Activated naive CD8-positive, alpha-beta T cell treated with anti-CD3 and anti-CD28 coated beads, Interleukin-2, amount 50 U/mL, for 24 hours (primary cell): Measurements from ENCODE around the gene GTPBP1.

Source experiments
- ATAC-seq: fragments of 150-1000 bp; cut with Tn5 transposase; one replicate; pipeline ENCODE4 v1.10.0; 2021
- DNase-seq: peaks from one replicate; pipeline ENCODE4 v3.0.0; 2021
- H3K27ac Mint-ChIP-seq: one replicate; pipeline ENCODE4 v1.8.0; 2021; ENCODE audit warnings: mild to moderate bottlenecking, mixed read lengths
- H3K27me3 Mint-ChIP-seq: one replicate; pipeline ENCODE4 v1.8.0; 2021; ENCODE audit warnings: mixed read lengths
- H3K36me3 Mint-ChIP-seq: one replicate; pipeline ENCODE4 v1.8.0; 2021; ENCODE audit warnings: low read depth, mixed read lengths
- H3K4me1 Mint-ChIP-seq: one replicate; pipeline ENCODE4 v1.8.0; 2021; ENCODE audit warnings: mixed read lengths
- H3K4me3 Mint-ChIP-seq: one replicate; pipeline ENCODE4 v1.8.0; 2021; ENCODE audit warnings: mild to moderate bottlenecking, moderate library complexity, mixed read lengths
- H3K9me3 Mint-ChIP-seq: one replicate; pipeline ENCODE4 v1.8.0; 2021; ENCODE audit warnings: mixed read lengths

The GTPBP1 gene

GRCh38 chr22:38738475-38739070 is 32.8 kb downstream of the GTPBP1 start:
- ATAC-seq (no peak), DNase-seq (no peak)
- peaks cover 18% of the 10 kb centered on the region for H3K4me1 Mint-ChIP-seq
- peak overlapping the region; percentile 83 for H3K27ac Mint-ChIP-seq
- H3K9me3 Mint-ChIP-seq: no peaks in the 10 kb centered on the region
- no peaks in the 10 kb centered on the region for H3K27me3 Mint-ChIP-seq
- H3K4me3 Mint-ChIP-seq: no peak overlapping the region
- H3K36me3 Mint-ChIP-seq: peaks cover 46% of the 10 kb centered on the region

GRCh38 chr22:38739300-38740055 is 33.7 kb downstream of the GTPBP1 start:
- Mint-ChIP-seq H3K27me3 (no peaks in the 10 kb centered on the region), H3K27ac (no peak overlapping the region), H3K9me3 (no peaks in the 10 kb centered on the region), H3K4me3 (no peak overlapping the region), H3K4me1 (peaks cover 18% of the 10 kb centered on the region), H3K36me3 (peaks cover 49% of the 10 kb centered on the region)
- DNase-seq: no peak
- ATAC-seq: no peak

GRCh38 chr22:38740116-38740723 is 34.5 kb downstream of the GTPBP1 start:
- H3K4me1 Mint-ChIP-seq: peaks cover 20% of the 10 kb centered on the region
- no peak overlapping the region for H3K4me3 Mint-ChIP-seq
- no peak for ATAC-seq
- no peaks in the 10 kb centered on the region for H3K27me3 Mint-ChIP-seq
- no peak for DNase-seq
- H3K27ac Mint-ChIP-seq: peak overlapping the region; percentile 51
- H3K36me3 Mint-ChIP-seq: peaks cover 52% of the 10 kb centered on the region
- no peaks in the 10 kb centered on the region for H3K9me3 Mint-ChIP-seq

GRCh38 chr22:38740754-38741153 is 35.0 kb downstream of the GTPBP1 start:
- no peaks in the 10 kb centered on the region for H3K27me3 Mint-ChIP-seq
- peaks cover 55% of the 10 kb centered on the region for H3K36me3 Mint-ChIP-seq
- H3K27ac Mint-ChIP-seq: peak overlapping the region; percentile 51
- H3K9me3 Mint-ChIP-seq: no peaks in the 10 kb centered on the region
- DNase-seq (no peak), ATAC-seq (no peak)
- H3K4me1 Mint-ChIP-seq: peaks cover 16% of the 10 kb centered on the region
- no peak overlapping the region for H3K4me3 Mint-ChIP-seq

GRCh38 chr22:38741166-38741565 is 35.4 kb downstream of the GTPBP1 start:
- Mint-ChIP-seq H3K9me3 (no peaks in the 10 kb centered on the region), H3K36me3 (peaks cover 59% of the 10 kb centered on the region), H3K27me3 (no peaks in the 10 kb centered on the region), H3K27ac (peak overlapping the region; percentile 51), H3K4me3 (no peak overlapping the region), H3K4me1 (peaks cover 15% of the 10 kb centered on the region)
- DNase-seq (no peak), ATAC-seq (no peak)

GRCh38 chr22:38741576-38741975 is 35.8 kb downstream of the GTPBP1 start:
- Mint-ChIP-seq H3K4me1 (peaks cover 15% of the 10 kb centered on the region), H3K9me3 (no peaks in the 10 kb centered on the region), H3K27me3 (no peaks in the 10 kb centered on the region), H3K36me3 (peaks cover 59% of the 10 kb centered on the region), H3K4me3 (no peak overlapping the region), H3K27ac (peak overlapping the region; percentile 51)
- ATAC-seq (no peak), DNase-seq (no peak)

GRCh38 chr22:38742176-38742942 is 36.6 kb downstream of the GTPBP1 start:
- H3K27ac Mint-ChIP-seq: no peak overlapping the region
- no peaks in the 10 kb centered on the region for H3K9me3 Mint-ChIP-seq
- DNase-seq (no peak), ATAC-seq (no peak)
- no peaks in the 10 kb centered on the region for H3K27me3 Mint-ChIP-seq
- no peak overlapping the region for H3K4me3 Mint-ChIP-seq
- peaks cover 55% of the 10 kb centered on the region for H3K36me3 Mint-ChIP-seq
- peaks cover 11% of the 10 kb centered on the region for H3K4me1 Mint-ChIP-seq

GRCh38 chr22:38744981-38745380 is 39.2 kb downstream of the GTPBP1 start:
- DNase-seq (no peak), ATAC-seq (no peak)
- Mint-ChIP-seq H3K9me3 (no peaks in the 10 kb centered on the region), H3K4me3 (no peak overlapping the region), H3K36me3 (peaks cover 61% of the 10 kb centered on the region), H3K27ac (no peak overlapping the region), H3K4me1 (peaks cover 22% of the 10 kb centered on the region), H3K27me3 (no peaks in the 10 kb centered on the region)

- DNase-seq (no peak), ATAC-seq (no peak)
- Mint-ChIP-seq H3K27me3 (no peaks in the 10 kb centered on the region), H3K27ac (no peak overlapping the region), H3K9me3 (no peaks in the 10 kb centered on the region), H3K4me1 (peaks cover 29% of the 10 kb centered on the region), H3K4me3 (no peak overlapping the region), H3K36me3 (peaks cover 62% of the 10 kb centered on the region)
These were observed 40.1 kb downstream of the GTPBP1 start for GRCh38 chr22:38745676-38746460.

- peaks cover 51% of the 10 kb centered on the region for H3K4me1 Mint-ChIP-seq
- H3K27ac Mint-ChIP-seq: peak overlapping the region; percentile 19
- ATAC-seq (no peak), DNase-seq (no peak)
- peaks cover 57% of the 10 kb centered on the region for H3K36me3 Mint-ChIP-seq
- H3K9me3 Mint-ChIP-seq: no peaks in the 10 kb centered on the region
- no peaks in the 10 kb centered on the region for H3K27me3 Mint-ChIP-seq
- no peak overlapping the region for H3K4me3 Mint-ChIP-seq
These were observed 42.9 kb downstream of the GTPBP1 start for GRCh38 chr22:38748487-38749136.

- Mint-ChIP-seq H3K9me3 (no peaks in the 10 kb centered on the region), H3K36me3 (peaks cover 50% of the 10 kb centered on the region), H3K4me1 (peaks cover 57% of the 10 kb centered on the region), H3K27me3 (no peaks in the 10 kb centered on the region), H3K27ac (peak overlapping the region; percentile 72), H3K4me3 (peak overlapping the region; percentile 38)
- DNase-seq (no peak), ATAC-seq (no peak)
These were observed 44.4 kb downstream of the GTPBP1 start for GRCh38 chr22:38750104-38750503.

- peaks cover 46% of the 10 kb centered on the region for H3K36me3 Mint-ChIP-seq
- peaks cover 57% of the 10 kb centered on the region for H3K4me1 Mint-ChIP-seq
These were observed 44.9 kb downstream of the GTPBP1 start for GRCh38 chr22:38750638-38751037.

GRCh38 chr22:38751066-38751421 is 45.3 kb downstream of the GTPBP1 start:
- no peak for ATAC-seq
- H3K27me3 Mint-ChIP-seq: no peaks in the 10 kb centered on the region
- peaks cover 55% of the 10 kb centered on the region for H3K4me1 Mint-ChIP-seq
- peaks cover 42% of the 10 kb centered on the region for H3K36me3 Mint-ChIP-seq
- peak overlapping the region; percentile 98 for H3K27ac Mint-ChIP-seq
- no peaks in the 10 kb centered on the region for H3K9me3 Mint-ChIP-seq
- H3K4me3 Mint-ChIP-seq: peak overlapping the region; percentile 92
- no peak for DNase-seq

More at GRCh38 chr22:38750638-38751037, 44.9 kb downstream of the GTPBP1 start:
- Mint-ChIP-seq H3K9me3 (no peaks in the 10 kb centered on the region), H3K27ac (peak overlapping the region; percentile 72), H3K27me3 (no peaks in the 10 kb centered on the region), H3K4me3 (peak overlapping the region; percentile 92)
- no peak for DNase-seq
- ATAC-seq: no peak
